OCI-LY1 (cell line): ENCODE results near the gene SLC7A6OS.

Source experiments
- EZH2 ChIP-seq: fragments of 200-600 bp; sonication (generic), shearing (Covaris generic); IDR thresholded peaks from 2 replicates; pipeline ENCODE4 v1.8.0; 2017; ENCODE audit warnings: borderline replicate concordance, mixed run types, mild to moderate bottlenecking, antibody characterized with exemption, low read length, moderate library complexity, mixed read lengths
- TF ChIP-seq, protein P1 (sequence below): fragments of 200-600 bp; sonication (generic), shearing (Covaris generic); IDR thresholded peaks from 2 replicates; pipeline ENCODE4 v1.5.1; 2017; ENCODE audit warnings: mild to moderate bottlenecking, antibody characterized with exemption, low read length, moderate library complexity, mixed read lengths

DNA sequence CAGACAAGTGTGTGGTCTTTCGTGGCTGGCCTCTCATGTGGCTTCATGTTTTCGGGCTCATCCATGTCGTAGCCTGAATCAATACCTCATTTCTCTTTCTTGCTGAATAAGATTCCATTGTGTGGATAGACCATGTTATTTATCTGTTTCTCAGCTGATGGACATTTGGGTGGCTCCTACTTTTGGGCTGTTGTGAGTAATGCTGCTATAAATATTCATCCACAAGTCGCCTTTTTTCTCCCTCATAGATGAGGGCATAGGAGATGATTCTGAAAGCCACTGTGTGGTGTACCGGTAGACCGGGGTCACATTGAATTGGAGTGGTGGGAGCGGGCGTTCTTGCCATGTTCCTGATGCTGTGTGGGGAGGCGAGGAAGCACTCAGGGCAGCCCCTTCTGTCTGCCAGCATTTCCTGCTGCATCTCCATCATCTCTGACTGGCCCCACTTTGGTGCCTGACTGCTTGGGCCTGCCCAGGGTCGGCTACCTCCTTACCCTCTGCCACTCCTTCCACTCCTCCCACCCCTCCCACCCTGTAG, 40.1 kb upstream of the SLC7A6OS start:
- TF ChIP-seq, protein P1, sequence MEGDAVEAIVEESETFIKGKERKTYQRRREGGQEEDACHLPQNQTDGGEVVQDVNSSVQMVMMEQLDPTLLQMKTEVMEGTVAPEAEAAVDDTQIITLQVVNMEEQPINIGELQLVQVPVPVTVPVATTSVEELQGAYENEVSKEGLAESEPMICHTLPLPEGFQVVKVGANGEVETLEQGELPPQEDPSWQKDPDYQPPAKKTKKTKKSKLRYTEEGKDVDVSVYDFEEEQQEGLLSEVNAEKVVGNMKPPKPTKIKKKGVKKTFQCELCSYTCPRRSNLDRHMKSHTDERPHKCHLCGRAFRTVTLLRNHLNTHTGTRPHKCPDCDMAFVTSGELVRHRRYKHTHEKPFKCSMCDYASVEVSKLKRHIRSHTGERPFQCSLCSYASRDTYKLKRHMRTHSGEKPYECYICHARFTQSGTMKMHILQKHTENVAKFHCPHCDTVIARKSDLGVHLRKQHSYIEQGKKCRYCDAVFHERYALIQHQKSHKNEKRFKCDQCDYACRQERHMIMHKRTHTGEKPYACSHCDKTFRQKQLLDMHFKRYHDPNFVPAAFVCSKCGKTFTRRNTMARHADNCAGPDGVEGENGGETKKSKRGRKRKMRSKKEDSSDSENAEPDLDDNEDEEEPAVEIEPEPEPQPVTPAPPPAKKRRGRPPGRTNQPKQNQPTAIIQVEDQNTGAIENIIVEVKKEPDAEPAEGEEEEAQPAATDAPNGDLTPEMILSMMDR = no peak
- no peak for TF ChIP-seq EZH2
